H9 (cell line): ENCODE data around the gene LAMTOR5. TPM values are rescaled to one million over a fixed set of nuclear protein-coding genes. Genes with fewer than 3 reads are reported as not detected.

Source experiments
- DNase-seq: peaks from one replicate; pipeline ENCODE4 v3.0.0-alpha.2; 2017
- H2AFZ ChIP-seq: one replicate; pipeline ENCODE4 v1.6.1; 2013; ENCODE audit warnings: mild to moderate bottlenecking, low read length, control low read depth, moderate library complexity
- H2AK5ac ChIP-seq: 2 replicates; pipeline ENCODE4 v1.6.1; 2013; ENCODE audit warnings: low read length, control low read depth, mixed read lengths; ENCODE audit not compliant: insufficient read length
- H2BK120ac ChIP-seq: one replicate; pipeline ENCODE4 v1.6.1; 2013; ENCODE audit warnings: low read depth, mild to moderate bottlenecking, low read length, control low read depth, inconsistent platforms; ENCODE audit not compliant: poor library complexity, severe bottlenecking
- H2BK12ac ChIP-seq: 2 replicates; pipeline ENCODE4 v1.6.1; 2013; ENCODE audit warnings: low read length, control low read depth, mixed read lengths, low read depth; ENCODE audit not compliant: insufficient read length
- H2BK15ac ChIP-seq: 2 replicates; pipeline ENCODE4 v1.6.1; 2013; ENCODE audit warnings: low read depth, low read length, control low read depth
- H2BK20ac ChIP-seq: one replicate; pipeline ENCODE4 v1.6.1; 2013; ENCODE audit warnings: low read depth, mild to moderate bottlenecking, low read length, control low read depth, inconsistent platforms; ENCODE audit not compliant: poor library complexity, severe bottlenecking
- H2BK5ac ChIP-seq: 2 replicates; pipeline ENCODE4 v1.6.1; 2013; ENCODE audit warnings: low read length, control low read depth, mixed read lengths; ENCODE audit not compliant: insufficient read length
- H3K14ac ChIP-seq: 2 replicates; pipeline ENCODE4 v1.6.1; 2013; ENCODE audit warnings: low read length, control low read depth; ENCODE audit not compliant: insufficient read depth
- H3K18ac ChIP-seq: 2 replicates; pipeline ENCODE4 v1.6.1; 2013; ENCODE audit warnings: low read depth, mild to moderate bottlenecking, mixed read lengths, low read length, control low read depth; ENCODE audit not compliant: insufficient read length
- H3K23ac ChIP-seq: 2 replicates; pipeline ENCODE4 v1.6.1; 2013; ENCODE audit warnings: low read length, control low read depth, mixed read lengths, low read depth; ENCODE audit not compliant: insufficient read length
- H3K23me2 ChIP-seq: 2 replicates; pipeline ENCODE4 v1.6.1; 2013; ENCODE audit warnings: low read depth, mild to moderate bottlenecking, mixed read lengths, low read length, control low read depth; ENCODE audit not compliant: insufficient read length, poor library complexity, severe bottlenecking
- H3K27ac ChIP-seq: 2 replicates; pipeline ENCODE4 v1.5.1; 2013; ENCODE audit warnings: low read length, control low read depth, mixed read lengths, low read depth; ENCODE audit not compliant: insufficient read length
- H3K27me3 ChIP-seq: 2 replicates; pipeline ENCODE4 v1.6.1; 2013; ENCODE audit warnings: low read length, control low read depth, inconsistent platforms; ENCODE audit not compliant: insufficient read depth
- H3K4ac ChIP-seq: 2 replicates; pipeline ENCODE4 v1.6.1; 2013; ENCODE audit warnings: low read depth, mild to moderate bottlenecking, control low read depth, inconsistent platforms, low read length, moderate library complexity
- H3K4me1 ChIP-seq: 2 replicates; pipeline ENCODE4 v1.6.1; 2013; ENCODE audit warnings: low read length, control low read depth, inconsistent platforms; ENCODE audit not compliant: insufficient read depth
- H3K4me2 ChIP-seq: 2 replicates; pipeline ENCODE4 v1.6.1; 2013; ENCODE audit warnings: low read length, control low read depth, mixed read lengths; ENCODE audit not compliant: insufficient read length, insufficient read depth
- H3K56ac ChIP-seq: 2 replicates; pipeline ENCODE4 v1.6.1; 2013; ENCODE audit warnings: low read depth, mild to moderate bottlenecking, mixed read lengths, low read length, control low read depth; ENCODE audit not compliant: insufficient read length
- H3K79me1 ChIP-seq: 2 replicates; pipeline ENCODE4 v1.6.1; 2013; ENCODE audit warnings: low read depth, mild to moderate bottlenecking, moderate library complexity, low read length, control low read depth, inconsistent platforms; ENCODE audit not compliant: insufficient read depth, poor library complexity, severe bottlenecking
- H3K79me2 ChIP-seq: 2 replicates; pipeline ENCODE4 v1.6.1; 2013; ENCODE audit warnings: low read length, control low read depth, inconsistent platforms; ENCODE audit not compliant: insufficient read depth
- H3K9ac ChIP-seq: 2 replicates; pipeline ENCODE4 v1.6.1; 2013; ENCODE audit warnings: low read length, control low read depth, mixed read lengths; ENCODE audit not compliant: insufficient read length; ENCODE audit errors: extremely low read depth
- H3K9me3 ChIP-seq: one replicate; pipeline ENCODE4 v1.6.1; 2013; ENCODE audit warnings: low read depth, low read length, inconsistent platforms; ENCODE audit not compliant: control insufficient read depth
- H3T11ph ChIP-seq: one replicate; pipeline ENCODE4 v1.6.1; 2013; ENCODE audit warnings: mild to moderate bottlenecking, low read length, control low read depth, inconsistent platforms
- H4K20me1 ChIP-seq: one replicate; pipeline ENCODE4 v1.6.1; 2013; ENCODE audit not compliant: control insufficient read depth, insufficient read length, insufficient read depth
- H4K5ac ChIP-seq: 2 replicates; pipeline ENCODE4 v1.6.1; 2013; ENCODE audit warnings: low read depth, mild to moderate bottlenecking, mixed read lengths, low read length, control low read depth; ENCODE audit not compliant: insufficient read length
- H4K8ac ChIP-seq: replicated peaks from 2 replicates; pipeline ENCODE4 v1.6.1; 2013; ENCODE audit warnings: low read length, control low read depth, mixed read lengths, low read depth; ENCODE audit not compliant: insufficient read length
- H4K91ac ChIP-seq: 2 replicates; pipeline ENCODE4 v1.6.1; 2013; ENCODE audit warnings: low read depth, mild to moderate bottlenecking, moderate library complexity, mixed read lengths, low read length, control low read depth; ENCODE audit not compliant: insufficient read length
- H3K27ac Mint-ChIP-seq, 3 experiments: 2 replicates in 2 of 3; 3 replicates in 1 of 3; pipeline ENCODE4 v1.8.0; 2020 to 2021; ENCODE audit warnings: mixed read lengths in 3 of 3, mild to moderate bottlenecking in 1 of 3, moderate library complexity in 1 of 3
- H3K27me3 Mint-ChIP-seq: 2 replicates; pipeline ENCODE4 v1.8.0; 2021; ENCODE audit warnings: low read depth, mild to moderate bottlenecking, moderate library complexity, mixed read lengths
- H3K36me3 Mint-ChIP-seq, 3 experiments: 2 replicates in 2 of 3; 3 replicates in 1 of 3; pipeline ENCODE4 v1.8.0; 2020 to 2021; ENCODE audit warnings: low read depth in 3 of 3, mixed read lengths in 3 of 3; ENCODE audit not compliant: insufficient read depth in 1 of 3
- H3K4me1 Mint-ChIP-seq, 2 experiments: 2 replicates each; pipeline ENCODE4 v1.8.0; 2020; ENCODE audit warnings: mixed read lengths in 2 of 2
- H3K4me3 Mint-ChIP-seq, 2 experiments: 2 replicates in 1 of 2; 3 replicates in 1 of 2; pipeline ENCODE4 v1.8.0; 2020 to 2021; ENCODE audit warnings: mild to moderate bottlenecking in 2 of 2, mixed read lengths in 2 of 2, moderate library complexity in 1 of 2
- H3K9me3 Mint-ChIP-seq, 2 experiments: 2 replicates in 1 of 2; 3 replicates in 1 of 2; pipeline ENCODE4 v1.8.0; 2020; ENCODE audit warnings: mild to moderate bottlenecking in 2 of 2, mixed read lengths in 2 of 2, moderate library complexity in 1 of 2
- WGBS: extraction: QIAGEN DNeasy Blood & Tissue Kit; methylation state at CpG from one replicate; pipeline ENCODE4 v1.1.7; 2013; ENCODE audit warnings: missing lambda C conversion rate, low lambda C conversion rate, mixed read lengths; ENCODE audit not compliant: insufficient read length; ENCODE audit errors: extremely low coverage; 5-methylcytosine and 5-hydroxymethylcytosine counted together
- total RNA-seq: library from RNA; stranded (reverse); gene quantifications from 2 replicates; pipeline ENCODE4 v1.2.1, GENCODE V29; 2021
- TF ChIP-seq, protein P1 (sequence below): fragments of 200-600 bp; sonication (generic); conservative IDR thresholded peaks from 3 replicates; pipeline ENCODE4 v1.8.0; 2021; ENCODE audit warnings: antibody characterized with exemption, mild to moderate bottlenecking

LAMTOR5 gene
- total RNA-seq, 1 experiment from 2014 or later = 108 TPM

DNA sequence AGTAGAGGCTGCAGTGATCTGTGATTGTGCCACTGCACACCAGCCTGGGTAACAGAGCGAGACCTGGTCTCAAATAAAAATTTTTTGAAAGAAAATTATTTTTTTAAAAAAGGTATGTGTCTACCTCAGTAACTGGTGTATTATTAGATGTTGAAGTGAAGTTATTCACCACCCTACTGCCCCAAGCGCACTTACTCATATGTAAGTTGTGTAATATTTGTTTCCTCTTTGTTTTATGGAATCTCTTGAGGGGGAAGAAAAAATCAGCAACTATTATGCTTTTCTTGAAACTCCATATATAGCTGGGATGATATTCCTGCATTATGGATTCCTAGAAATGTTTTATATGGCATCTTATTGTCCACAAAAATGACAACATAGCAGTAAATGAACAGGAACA is 47.1 kb downstream of the LAMTOR5 start:
- Histone ChIP-seq H3K23me2 (no peaks in the 10 kb centered on the region), H2BK15ac (no peak overlapping the region), H2AK5ac (no peak overlapping the region), H3K4me1 (no peaks in the 10 kb centered on the region), H3K79me2 (no peaks in the 10 kb centered on the region; the same call in 1 of the 2 replicates), H2BK20ac (no peak overlapping the region), H3K27ac (no peak overlapping the region), H2AFZ (no peak overlapping the region), H3K79me1 (peaks cover 6% of the 10 kb centered on the region), H2BK120ac (no peak overlapping the region), H2BK5ac (no peak overlapping the region), H3K14ac (no peak overlapping the region), H3K9me3 (no peaks in the 10 kb centered on the region), H3K27me3 (no peaks in the 10 kb centered on the region), H4K5ac (no peak overlapping the region), H4K91ac (no peak overlapping the region), H2BK12ac (no peak overlapping the region), H3T11ph (no peak overlapping the region), H3K4me2 (no peak overlapping the region), H3K4ac (no peak overlapping the region), H3K9ac (no peak overlapping the region), H3K23ac (no peak overlapping the region), H3K56ac (no peak overlapping the region), H3K18ac (no peak overlapping the region), H4K8ac (no peak overlapping the region), H4K20me1 (no peaks in the 10 kb centered on the region)
- Mint-ChIP-seq H3K27me3 (no peaks in the 10 kb centered on the region), H3K4me1 (no peaks in the 10 kb centered on the region), H3K27ac (no peak overlapping the region), H3K36me3 (peaks cover 14 to 50% (median 42%) of the 10 kb centered on the region in 3 experiments; a peak in 6 of 7 replicates), H3K4me3 (no peak overlapping the region), H3K9me3 (no peaks in the 10 kb centered on the region)
- no peak for DNase-seq
- TF ChIP-seq, protein P1, sequence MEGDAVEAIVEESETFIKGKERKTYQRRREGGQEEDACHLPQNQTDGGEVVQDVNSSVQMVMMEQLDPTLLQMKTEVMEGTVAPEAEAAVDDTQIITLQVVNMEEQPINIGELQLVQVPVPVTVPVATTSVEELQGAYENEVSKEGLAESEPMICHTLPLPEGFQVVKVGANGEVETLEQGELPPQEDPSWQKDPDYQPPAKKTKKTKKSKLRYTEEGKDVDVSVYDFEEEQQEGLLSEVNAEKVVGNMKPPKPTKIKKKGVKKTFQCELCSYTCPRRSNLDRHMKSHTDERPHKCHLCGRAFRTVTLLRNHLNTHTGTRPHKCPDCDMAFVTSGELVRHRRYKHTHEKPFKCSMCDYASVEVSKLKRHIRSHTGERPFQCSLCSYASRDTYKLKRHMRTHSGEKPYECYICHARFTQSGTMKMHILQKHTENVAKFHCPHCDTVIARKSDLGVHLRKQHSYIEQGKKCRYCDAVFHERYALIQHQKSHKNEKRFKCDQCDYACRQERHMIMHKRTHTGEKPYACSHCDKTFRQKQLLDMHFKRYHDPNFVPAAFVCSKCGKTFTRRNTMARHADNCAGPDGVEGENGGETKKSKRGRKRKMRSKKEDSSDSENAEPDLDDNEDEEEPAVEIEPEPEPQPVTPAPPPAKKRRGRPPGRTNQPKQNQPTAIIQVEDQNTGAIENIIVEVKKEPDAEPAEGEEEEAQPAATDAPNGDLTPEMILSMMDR = no peak
- WGBS = no CpG with 5 or more reads among the region's 2 CpGs
